H1 (cell line): ENCODE measurements around the gene SNX32. TPM values are rescaled to one million over a fixed set of nuclear protein-coding genes. Genes with fewer than 3 reads are reported as not detected.

ENCODE experiments used
- BACH1 ChIP-seq: IDR thresholded peaks from 2 replicates; pipeline ENCODE4 v1.6.1; 2012; ENCODE audit warnings: low read length, improper control_type of control experiment
- CREB1 ChIP-seq: IDR thresholded peaks from 2 replicates; pipeline ENCODE4 v1.6.1; 2012; ENCODE audit warnings: inconsistent platforms
- POLR2AphosphoS5 ChIP-seq: IDR thresholded peaks from 2 replicates; pipeline ENCODE4 v1.6.1; 2011; ENCODE audit warnings: low read depth, low read length
- SRF ChIP-seq: IDR thresholded peaks from 2 replicates; pipeline ENCODE4 v1.6.1; 2011; ENCODE audit warnings: mild to moderate bottlenecking, low read depth, low read length, moderate library complexity
- polyA plus RNA-seq, 7 experiments: library from polyadenylated mRNA; depleted of rRNA in 3 of 7; stranded (reverse) in 5 of 7; unstranded in 2 of 7; fragments of >200 nt in 5 of 7; fragments of 200-250 nt in 2 of 7; gene quantifications; 1 replicate in 5 of 7; 2 replicates in 1 of 7; 4 replicates in 1 of 7; pipeline versions ENCODE4 v1.2.1 to v1.2.3, GENCODE V29; 2011 to 2013; ENCODE audit warnings: missing spikeins in 2 of 7, mixed read lengths in 2 of 7
- total RNA-seq: library from RNA; stranded (reverse); fragmentation: NEBNext Ultra II Directional; extraction: Animal tissue kit (Norgen Biotek cat#: 25700); gene quantifications from 2 replicates; pipeline ENCODE4 v1.2.1, GENCODE V29; 2021

The SNX32 gene
- total and polyA plus RNA-seq, 2 of the 8 experiments (the other 6 are each of a cell fraction or from before 2014, with no cell fraction given): 0.76 to 2.2 TPM

GRCh38 chr11:65854161-65854592 is 20.4 kb downstream of the SNX32 start (continued):
- TF ChIP-seq SRF (no peak), POLR2AphosphoS5 (peak; percentile 39; the same call in 1 of the 2 replicates), CREB1 (no peak), BACH1 (no peak)
